Breast epithelium (tissue), 3 donors: ENCODE results near the gene SLC16A8.

Experiments
- CTCF ChIP-seq, 3 donors: fragments of 450-650 bp; IDR thresholded peaks; one replicate each; pipeline ENCODE4 v1.5.1; 2016 to 2017; ENCODE audit warnings: antibody characterized with exemption in 3 of 3, mild to moderate bottlenecking in 3 of 3, moderate library complexity in 3 of 3
- POLR2A ChIP-seq: fragments of 450-650 bp; IDR thresholded peaks from one replicate; pipeline ENCODE4 v1.6.1; 2016; ENCODE audit warnings: antibody characterized with exemption, mild to moderate bottlenecking, moderate library complexity

- TF ChIP-seq CTCF (IDR thresholded peaks at IDR 0.05) (no peak), POLR2A (no peak)
These were observed 13.1 kb upstream of the SLC16A8 start for GRCh38 chr22:38097058-38097457.
